Ovary (tissue), 3 donors: ENCODE measurements around the gene CBLC.

Experiments used
- EP300 ChIP-seq: sonication (generic); formaldehyde crosslinking; IDR thresholded peaks from one replicate; pipeline ENCODE4 v1.6.1; 2017; ENCODE audit warnings: antibody characterized with exemption
- POLR2A ChIP-seq: fragments of 450-650 bp; IDR thresholded peaks from one replicate; pipeline ENCODE4 v1.6.1; 2017; ENCODE audit warnings: antibody characterized with exemption, mild to moderate bottlenecking, moderate library complexity
- TF ChIP-seq, protein P1 (sequence below), 3 donors: fragments of 450-650 bp in 2 of 3; fragments of 200-600 bp in 1 of 3; IDR thresholded peaks; one replicate each; pipeline versions ENCODE4 v1.5.1 to v1.8.0; 2016 to 2022; ENCODE audit warnings: antibody characterized with exemption in 3 of 3, mild to moderate bottlenecking in 1 of 3
- donor health status: DM: no; HTN: no; CAD: no.

DNA sequence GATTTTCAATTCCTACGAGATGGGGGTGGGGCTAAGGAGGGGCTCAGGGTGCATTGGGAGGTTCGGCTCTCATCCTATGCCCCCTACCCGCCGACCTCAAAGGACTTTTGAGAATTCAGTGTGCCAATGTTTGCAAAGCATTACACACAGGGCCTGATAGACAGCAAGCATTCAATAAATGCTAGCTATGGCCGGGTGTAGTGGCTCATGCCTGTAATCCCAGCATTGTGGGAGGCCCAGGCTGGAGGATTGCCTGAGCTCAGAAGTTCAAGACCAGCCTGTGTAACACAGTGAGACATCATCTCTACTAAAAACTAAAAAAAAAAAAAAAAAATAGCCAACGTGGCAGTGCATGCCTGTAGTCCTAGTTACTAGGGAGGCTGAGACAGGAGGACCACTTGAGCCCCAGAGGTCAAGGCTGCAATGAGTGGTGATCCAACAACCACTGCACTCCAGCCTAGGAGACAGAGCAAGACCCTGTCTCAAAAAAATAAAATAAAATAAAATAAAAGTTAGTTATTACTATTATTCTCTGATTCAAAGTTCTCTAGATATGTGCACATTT is 1.9 kb upstream of the CBLC start:
- TF ChIP-seq POLR2A = no peak
- TF ChIP-seq, protein P1, sequence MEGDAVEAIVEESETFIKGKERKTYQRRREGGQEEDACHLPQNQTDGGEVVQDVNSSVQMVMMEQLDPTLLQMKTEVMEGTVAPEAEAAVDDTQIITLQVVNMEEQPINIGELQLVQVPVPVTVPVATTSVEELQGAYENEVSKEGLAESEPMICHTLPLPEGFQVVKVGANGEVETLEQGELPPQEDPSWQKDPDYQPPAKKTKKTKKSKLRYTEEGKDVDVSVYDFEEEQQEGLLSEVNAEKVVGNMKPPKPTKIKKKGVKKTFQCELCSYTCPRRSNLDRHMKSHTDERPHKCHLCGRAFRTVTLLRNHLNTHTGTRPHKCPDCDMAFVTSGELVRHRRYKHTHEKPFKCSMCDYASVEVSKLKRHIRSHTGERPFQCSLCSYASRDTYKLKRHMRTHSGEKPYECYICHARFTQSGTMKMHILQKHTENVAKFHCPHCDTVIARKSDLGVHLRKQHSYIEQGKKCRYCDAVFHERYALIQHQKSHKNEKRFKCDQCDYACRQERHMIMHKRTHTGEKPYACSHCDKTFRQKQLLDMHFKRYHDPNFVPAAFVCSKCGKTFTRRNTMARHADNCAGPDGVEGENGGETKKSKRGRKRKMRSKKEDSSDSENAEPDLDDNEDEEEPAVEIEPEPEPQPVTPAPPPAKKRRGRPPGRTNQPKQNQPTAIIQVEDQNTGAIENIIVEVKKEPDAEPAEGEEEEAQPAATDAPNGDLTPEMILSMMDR (IDR thresholded peaks at IDR 0.05) = no peak
- no peak for TF ChIP-seq EP300
